H54 (cell line): ENCODE measurements around the gene BIRC5.
"Not testable (repeated sequence)": the region's sequence is repeated elsewhere in the genome, so short reads cannot be mapped to it uniquely, and the experiment has no call there.

Experiments
- DNase-seq: peaks from one replicate; pipeline ENCODE4 v3.0.0; 2011; ENCODE audit warnings: low spot score, mixed read lengths; ENCODE audit not compliant: insufficient read length
- FAIRE-seq: peaks from 3 replicates; lab custom pipeline; 2011; peaks lifted over from hg19 to GRCh38; lab: Jason Lieb, UNC
- POLR2A ChIP-seq: IDR thresholded peaks from 2 replicates; pipeline ENCODE4 v1.6.1; 2011; ENCODE audit warnings: low read depth, mild to moderate bottlenecking, low read length

Gene BIRC5

GRCh38 chr17:78249818-78250806 lies 36.1 kb downstream of the BIRC5 start:
- no peak for DNase-seq
- no peak for TF ChIP-seq POLR2A
- no peak for FAIRE-seq

GRCh38 chr17:78250891-78251772 lies 37.1 kb downstream of the BIRC5 start:
- DNase-seq (peak; percentile 97), FAIRE-seq (no peak)
- no peak for TF ChIP-seq POLR2A

- TF ChIP-seq POLR2A: no peak
- no peak for FAIRE-seq
- no peak for DNase-seq
Measured at GRCh38 chr17:78251773-78252103, 37.7 kb downstream of the BIRC5 start.

GRCh38 chr17:78252111-78252634 lies 38.1 kb downstream of the BIRC5 start:
- DNase-seq: no peak
- no peak for FAIRE-seq
- no peak for TF ChIP-seq POLR2A

GRCh38 chr17:78252701-78253635 lies 38.9 kb downstream of the BIRC5 start:
- no peak for DNase-seq
- TF ChIP-seq POLR2A: no peak
- no peak for FAIRE-seq

- not testable (repeated sequence) for FAIRE-seq, DNase-seq
Measured at GRCh38 chr17:78253636-78253945, 39.5 kb downstream of the BIRC5 start.

- peak; percentile 90 for DNase-seq
- TF ChIP-seq POLR2A: 0 out of 2 replicates have a peak, but pooled peaks have one; percentile 26
- FAIRE-seq: no peak
Measured at GRCh38 chr17:78253946-78254672, 40.1 kb downstream of the BIRC5 start.

- no peak for FAIRE-seq
- TF ChIP-seq POLR2A: no peak
- DNase-seq: no peak
Measured at GRCh38 chr17:78255029-78255656, 41.1 kb downstream of the BIRC5 start.

- no peak for FAIRE-seq
- no peak for TF ChIP-seq POLR2A
- DNase-seq: no peak
Measured at GRCh38 chr17:78255953-78256706, 42.1 kb downstream of the BIRC5 start.

GRCh38 chr17:78256707-78257591 lies 42.9 kb downstream of the BIRC5 start:
- FAIRE-seq (no peak), DNase-seq (no peak)
- no peak for TF ChIP-seq POLR2A

GRCh38 chr17:78257810-78258322 lies 43.8 kb downstream of the BIRC5 start:
- DNase-seq (no peak), FAIRE-seq (no peak)
- TF ChIP-seq POLR2A: no peak
